Activated CD4-positive, alpha-beta T cell treated with anti-CD3 and anti-CD28 coated beads, Interleukin-2, Interleukin-4, amounts not matched to agents 100 ng/mL and 50 ng/mL, durations not matched to agents 16 hours and 8 hours (primary cell): ENCODE results near the gene RCE1.

Source experiments
- DNase-seq: peaks from one replicate; pipeline ENCODE4 v3.0.0-alpha.2; 2020; ENCODE audit warnings: low spot score

RCE1 gene

GRCh38 chr11:66887526-66887925 lies 44.3 kb downstream of the RCE1 start:
- DNase-seq: no peak

- no peak for DNase-seq
These were observed 45.0 kb downstream of the RCE1 start for GRCh38 chr11:66888282-66888681.

DNA sequence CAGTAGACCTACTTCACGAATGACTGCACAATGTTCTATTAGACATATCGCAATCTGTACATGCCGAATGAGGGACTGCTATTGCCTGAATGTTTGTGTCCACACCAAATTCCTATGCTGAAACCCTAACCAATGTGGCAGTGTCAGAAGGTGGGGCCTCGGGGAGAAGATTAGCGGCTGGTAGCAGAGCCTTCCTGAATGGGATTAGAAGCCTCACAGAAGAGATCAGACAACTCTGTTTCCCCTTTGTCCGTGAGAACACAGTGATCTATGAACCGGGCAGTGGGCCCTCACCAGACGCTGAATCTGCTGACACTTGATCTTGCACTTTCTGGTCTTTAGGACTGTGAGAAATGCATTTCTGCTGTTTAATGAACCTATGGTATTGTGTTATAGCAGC lies 46.7 kb downstream of the RCE1 start:
- no peak for DNase-seq

DNA sequence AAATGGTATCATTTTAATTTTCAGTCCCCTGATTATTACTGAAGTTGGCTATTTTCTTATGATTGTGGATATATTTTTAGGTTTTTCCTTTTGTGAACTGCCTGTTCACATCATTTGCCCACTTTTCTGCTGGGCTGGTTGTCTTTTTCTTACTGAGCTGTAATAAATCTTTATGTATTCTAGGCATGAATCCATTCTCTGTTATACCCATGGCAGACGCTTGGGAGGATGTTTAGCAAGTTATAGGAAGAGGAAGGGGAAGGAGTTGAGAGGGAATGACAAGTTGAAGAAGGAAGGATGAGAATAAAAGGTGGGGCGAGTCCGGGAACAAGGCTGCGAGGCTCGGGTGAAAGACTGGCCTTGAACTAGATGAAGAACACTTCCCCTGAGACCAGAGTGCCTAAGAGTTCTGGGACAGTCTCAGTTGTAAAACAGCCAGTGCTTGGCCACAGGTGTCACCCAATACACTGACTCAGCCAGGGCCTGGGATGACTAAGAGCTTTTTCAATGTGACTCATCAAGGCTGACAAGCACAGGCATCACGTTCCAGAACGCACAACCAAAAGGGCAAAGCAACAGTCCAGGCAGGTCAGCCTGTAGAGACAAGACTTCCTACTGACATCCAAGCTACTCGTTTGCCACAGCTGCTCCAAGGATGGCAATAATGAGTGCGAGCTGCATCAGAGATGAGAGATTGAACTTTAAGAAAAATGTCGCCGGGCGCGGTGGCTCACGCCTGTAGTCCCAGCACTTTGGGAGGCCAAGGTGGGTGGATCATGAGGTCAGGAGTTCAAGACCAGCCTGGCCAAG lies 48.8 kb downstream of the RCE1 start:
- peak; percentile 94 for DNase-seq

GRCh38 chr11:66892911-66893310 lies 49.7 kb downstream of the RCE1 start:
- DNase-seq: no peak

DNA sequence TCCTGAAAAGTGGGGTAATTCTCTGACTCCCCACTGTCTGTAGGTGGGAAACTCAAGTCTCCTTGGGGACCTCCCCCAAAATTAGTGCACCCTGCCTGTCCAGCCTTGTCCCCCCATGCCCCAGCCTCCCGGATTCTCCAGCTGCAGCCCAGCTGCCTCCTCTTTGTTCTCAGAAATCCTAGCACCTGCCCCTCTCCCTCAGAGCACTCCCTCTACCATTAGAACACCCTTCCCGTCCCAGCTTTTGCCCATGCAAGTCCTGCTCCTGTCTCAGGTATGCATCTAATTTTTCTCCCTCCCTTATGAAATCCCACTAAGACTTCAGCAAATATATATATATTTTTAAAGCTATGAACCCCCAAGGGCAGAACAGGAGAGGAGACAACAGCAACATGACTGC lies 50.9 kb downstream of the RCE1 start:
- no peak for DNase-seq
